DMS 273 (cell line): ENCODE results near the gene CPNE5.
"Not testable (repeated sequence)": the region's sequence is repeated elsewhere in the genome, so short reads cannot be mapped to it uniquely, and the experiment has no call there.

Experiments used
- DNase-seq: peaks from one replicate; lab custom pipeline; 2025; ENCODE audit not compliant: unreplicated experiment; lab: John Stamatoyannopoulos, UW

The CPNE5 gene

DNA sequence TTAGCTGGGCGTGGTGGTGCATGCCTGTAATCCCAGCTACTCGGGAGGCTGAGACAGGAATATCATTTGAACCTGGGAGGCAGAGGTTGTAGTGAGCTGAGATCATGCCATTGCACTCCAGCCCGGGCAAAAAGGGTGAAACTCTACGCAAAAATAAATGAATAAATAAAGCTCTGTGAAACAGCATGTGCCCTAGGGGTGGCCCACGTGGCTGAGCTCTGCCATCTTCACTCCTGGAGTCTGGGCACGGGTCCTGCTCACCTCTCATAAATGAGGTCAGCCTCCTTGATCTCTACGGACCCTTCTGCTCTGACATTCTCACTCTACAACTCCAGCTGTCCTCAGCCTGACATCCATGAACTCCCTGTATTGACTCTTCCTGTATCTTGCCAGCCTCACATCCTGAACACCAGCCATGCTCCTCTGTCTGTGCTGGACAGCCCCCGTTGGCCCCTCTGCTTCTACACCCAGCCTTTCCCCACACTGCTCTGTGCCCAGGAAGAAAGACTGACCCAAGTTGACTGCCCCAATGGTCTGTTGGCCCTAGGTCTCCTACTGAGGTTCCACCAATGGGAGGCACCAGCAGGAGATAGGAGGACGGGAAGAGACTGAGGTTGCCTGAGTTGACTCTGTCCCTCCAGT is 21.9 kb downstream of the CPNE5 start:
- no peak for DNase-seq

GRCh38 chr6:36815962-36816735 is 23.1 kb downstream of the CPNE5 start:
- DNase-seq, result no peak

- DNase-seq, result no peak
Measured at GRCh38 chr6:36814249-36814648, 25.0 kb downstream of the CPNE5 start.

GRCh38 chr6:36813526-36813925 is 25.7 kb downstream of the CPNE5 start:
- no peak for DNase-seq

DNA sequence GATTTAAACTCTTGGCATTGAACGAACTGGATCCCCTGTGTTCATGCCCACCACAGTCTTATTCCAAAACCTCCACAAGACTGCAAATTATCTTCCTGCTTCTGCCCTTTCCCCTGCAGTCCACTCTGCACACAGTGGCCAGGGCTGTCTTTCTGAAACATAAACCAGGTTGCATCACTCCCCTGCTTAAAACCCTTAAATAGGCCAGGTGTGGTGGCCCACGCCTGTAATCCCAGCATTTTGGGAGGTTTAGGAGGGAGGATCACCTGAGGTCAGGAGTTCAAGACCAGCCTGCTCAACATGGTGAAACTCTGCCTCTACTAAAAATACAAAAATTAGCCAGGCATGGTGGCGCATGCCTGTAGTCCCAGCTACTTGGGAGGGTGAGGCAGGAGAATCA is 26.2 kb downstream of the CPNE5 start:
- DNase-seq, result not testable (repeated sequence)

DNA sequence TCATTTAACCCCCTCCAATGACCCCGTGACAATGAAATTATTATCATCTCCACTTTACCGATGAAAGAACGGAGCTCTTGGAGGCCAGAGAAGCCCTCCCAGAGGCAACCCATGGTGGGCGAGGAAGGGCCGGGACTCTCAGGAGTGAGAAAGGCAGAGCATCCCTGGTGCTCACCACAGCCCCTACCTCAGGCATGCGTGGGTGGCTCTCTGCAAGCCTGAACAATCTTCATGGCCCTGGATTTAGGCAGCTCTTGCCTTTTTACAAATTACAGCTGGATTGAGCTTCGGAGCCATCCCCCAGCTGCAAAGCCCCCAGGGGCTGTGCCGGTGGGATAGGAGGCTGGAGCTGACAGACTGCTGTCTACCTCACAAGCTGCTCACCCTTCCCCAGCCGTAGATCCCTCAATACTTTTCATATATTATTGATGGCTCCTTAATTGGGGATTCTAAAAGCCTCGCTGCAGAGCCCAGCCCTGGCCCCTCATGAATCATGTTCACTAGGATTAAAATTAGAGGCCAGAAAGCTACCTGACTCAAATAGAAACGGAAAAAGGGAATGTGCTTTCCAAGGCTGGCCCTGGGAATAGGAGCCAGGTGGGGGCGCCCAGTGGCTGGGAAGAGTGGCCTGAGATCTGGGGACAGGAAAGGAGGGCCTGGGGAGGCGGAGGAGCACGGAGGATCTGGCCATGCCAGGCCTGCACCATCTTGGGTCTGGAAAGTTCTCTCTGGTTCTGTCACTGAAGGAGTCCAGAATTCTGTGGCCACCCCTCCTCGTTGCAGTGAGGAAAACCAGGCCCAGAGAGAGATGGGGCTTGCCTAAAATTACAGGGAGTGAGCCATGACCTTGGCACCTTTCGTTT is 29.1 kb downstream of the CPNE5 start:
- peak; percentile 22 for DNase-seq

DNA sequence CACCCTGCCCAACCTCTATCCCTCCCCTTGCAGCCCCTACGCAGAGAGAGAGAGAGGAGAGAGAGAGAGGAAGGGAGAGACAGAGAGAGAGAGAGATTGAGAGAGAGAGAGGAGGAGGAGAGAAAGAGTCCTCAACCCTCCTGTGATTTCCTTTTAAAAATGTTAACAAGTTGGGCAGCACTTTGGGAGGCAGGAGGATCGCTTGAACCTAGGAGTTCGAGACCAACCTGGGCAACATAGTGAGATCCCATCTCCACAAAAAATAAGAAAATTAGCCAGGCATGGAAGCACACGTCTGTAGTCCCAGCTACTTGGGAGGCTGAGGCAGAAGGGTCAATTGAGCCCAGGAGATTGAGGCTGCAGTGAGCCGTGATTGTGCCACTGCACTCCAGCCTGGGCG is 30.1 kb downstream of the CPNE5 start:
- no peak for DNase-seq

DNA sequence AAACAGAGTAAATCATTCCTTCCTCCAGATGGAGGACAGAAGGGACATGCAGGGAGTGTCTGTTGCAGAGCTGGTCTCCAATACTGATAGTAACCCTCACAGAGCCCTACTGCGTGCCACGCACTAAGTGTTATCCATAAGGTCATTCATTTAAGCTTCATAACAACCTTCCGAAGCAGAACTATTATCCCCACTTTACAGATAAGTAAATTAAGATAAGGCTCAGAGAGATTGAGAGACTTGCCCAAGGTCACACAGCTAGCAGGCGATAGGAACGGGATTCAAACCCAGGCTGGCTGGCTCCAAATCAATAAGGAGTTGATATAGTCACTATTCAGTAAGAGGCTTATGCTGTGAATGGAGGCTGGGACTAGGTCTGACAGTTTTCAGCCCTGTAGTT is 30.6 kb downstream of the CPNE5 start:
- no peak for DNase-seq

DNA sequence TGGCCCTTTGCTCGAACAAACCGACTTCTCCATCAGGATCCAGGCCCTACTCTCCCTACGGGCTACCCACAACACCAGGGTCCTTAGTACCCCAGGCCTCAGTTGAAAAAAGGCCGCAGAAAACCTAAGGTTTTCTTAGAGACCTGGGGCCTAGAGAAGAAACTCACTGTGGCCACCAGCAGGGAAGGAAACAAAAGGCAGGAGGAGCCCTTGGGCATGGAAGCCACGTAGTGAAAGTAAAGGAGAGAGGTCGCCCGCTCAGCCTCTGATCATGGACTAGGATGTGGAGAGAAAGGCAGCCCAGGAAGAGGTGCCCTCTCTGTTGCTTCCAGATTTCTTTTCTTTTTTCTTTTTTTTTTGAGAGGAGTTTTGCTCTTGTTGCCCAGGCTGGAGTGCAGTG is 31.5 kb downstream of the CPNE5 start:
- no peak for DNase-seq

- DNase-seq, result no peak
Measured at GRCh38 chr6:36807143-36807542, 32.1 kb downstream of the CPNE5 start.

GRCh38 chr6:36805917-36806316 is 33.3 kb downstream of the CPNE5 start:
- DNase-seq, result no peak

DNA sequence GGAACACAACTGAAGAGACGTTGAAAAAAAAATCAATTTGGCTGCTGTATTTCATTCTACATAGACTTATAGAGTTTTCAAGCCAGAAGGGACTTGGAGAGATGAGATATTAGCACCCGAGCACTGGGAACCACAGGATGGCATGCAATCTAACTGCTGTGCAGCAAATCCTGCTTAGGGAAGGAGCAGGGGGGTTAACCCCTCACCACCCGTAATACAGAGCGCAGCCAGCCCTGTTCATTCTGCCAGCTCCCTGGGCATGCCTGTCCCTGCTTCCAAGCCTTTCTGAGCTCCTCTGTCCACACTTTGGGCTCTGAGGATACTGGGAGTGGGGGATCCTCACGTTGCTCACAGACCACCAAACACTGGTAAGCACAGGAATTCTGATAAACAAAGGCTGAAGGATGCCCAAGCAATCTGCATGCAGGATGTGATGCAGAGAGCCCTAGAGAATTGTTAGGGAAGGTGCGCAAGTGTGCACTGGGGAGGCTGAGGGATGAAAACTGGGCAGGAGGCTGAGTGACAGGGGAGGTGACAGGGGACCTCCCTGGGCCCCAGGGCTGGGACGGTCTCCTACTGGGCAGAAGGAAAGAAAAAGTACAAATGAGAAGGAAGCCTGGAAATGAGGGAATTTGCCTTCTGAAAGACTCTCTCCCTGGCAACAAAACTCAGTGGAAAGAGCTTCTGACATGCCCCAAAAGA is 34.0 kb downstream of the CPNE5 start:
- no peak for DNase-seq

DNA sequence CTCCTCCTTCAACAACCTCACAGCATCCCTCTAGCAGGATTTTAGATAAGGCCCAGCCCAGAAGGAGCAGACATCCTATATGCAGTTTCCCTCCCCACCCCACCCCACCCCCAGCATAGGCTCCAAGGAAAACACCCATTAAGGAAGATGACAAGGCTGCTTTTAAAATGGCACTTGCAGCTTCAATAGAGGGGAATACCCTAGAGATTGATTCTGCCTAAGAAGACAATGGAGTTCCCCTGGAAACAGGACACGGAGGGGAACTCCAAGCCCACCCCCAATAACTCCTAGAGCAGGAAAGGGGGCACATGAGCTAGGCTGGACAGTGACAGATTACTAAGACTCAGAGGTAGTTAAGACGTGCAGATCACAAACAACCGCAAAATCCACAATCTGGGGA is 34.7 kb downstream of the CPNE5 start:
- no peak for DNase-seq

GRCh38 chr6:36803908-36804307 is 35.3 kb downstream of the CPNE5 start:
- no peak for DNase-seq

DNA sequence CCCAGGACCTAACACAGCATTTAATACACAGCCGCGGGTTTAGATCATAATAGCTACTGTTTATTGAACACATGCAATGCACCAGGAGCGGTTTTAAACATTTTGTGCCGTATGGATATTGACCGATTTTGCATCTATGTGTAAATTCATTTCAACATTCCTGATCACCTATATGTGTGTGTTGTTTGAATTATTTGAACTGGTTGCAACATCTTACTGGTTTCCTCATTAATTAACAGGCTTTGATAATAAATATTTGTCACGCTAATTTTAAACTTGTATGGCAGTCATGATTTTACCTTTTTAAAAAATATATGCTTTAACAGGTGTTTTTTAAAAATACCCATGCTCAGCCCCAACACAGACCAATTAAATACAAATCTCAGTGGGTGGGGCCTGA is 35.8 kb downstream of the CPNE5 start:
- no peak for DNase-seq

DNA sequence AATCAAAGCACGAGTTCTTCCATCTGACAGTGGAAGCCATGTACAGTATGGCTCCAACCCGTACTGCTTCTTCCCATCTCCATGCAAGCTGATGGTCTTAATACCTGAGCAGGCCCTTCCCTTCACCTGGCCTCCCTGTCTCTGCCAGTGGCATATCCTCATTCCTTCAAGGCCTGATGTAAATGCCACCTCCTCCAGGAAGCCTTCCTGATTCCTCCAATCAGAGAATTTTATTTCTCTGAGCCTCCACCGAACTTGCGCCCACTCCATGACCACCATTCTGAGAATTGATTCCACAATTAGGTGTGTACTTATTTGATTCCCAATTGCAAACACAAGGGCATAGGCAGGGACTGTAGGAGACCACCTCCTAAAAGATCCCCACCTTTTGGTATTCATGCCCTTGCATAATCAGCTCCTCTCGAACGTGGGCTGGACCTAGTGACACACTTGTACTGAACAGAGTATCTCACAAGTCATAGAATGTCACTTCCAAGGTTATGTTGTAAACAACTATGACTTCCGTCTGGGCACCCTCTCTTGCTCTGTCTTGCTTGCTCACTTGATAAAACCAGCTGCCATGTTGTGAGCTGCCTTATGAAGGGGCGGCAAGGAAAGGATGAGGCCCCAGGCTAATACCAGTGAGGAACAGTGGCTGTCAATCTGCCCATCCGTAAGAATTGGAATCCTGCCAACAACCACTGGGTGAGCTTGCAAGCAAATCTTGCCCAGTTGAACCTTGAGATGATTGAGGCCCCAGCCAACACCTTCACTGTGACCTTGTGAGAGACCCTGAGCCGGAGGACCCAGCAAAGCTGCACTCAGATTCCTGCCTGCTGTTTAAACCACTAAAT is 38.8 kb downstream of the CPNE5 start:
- peak; percentile 32 for DNase-seq

DNA sequence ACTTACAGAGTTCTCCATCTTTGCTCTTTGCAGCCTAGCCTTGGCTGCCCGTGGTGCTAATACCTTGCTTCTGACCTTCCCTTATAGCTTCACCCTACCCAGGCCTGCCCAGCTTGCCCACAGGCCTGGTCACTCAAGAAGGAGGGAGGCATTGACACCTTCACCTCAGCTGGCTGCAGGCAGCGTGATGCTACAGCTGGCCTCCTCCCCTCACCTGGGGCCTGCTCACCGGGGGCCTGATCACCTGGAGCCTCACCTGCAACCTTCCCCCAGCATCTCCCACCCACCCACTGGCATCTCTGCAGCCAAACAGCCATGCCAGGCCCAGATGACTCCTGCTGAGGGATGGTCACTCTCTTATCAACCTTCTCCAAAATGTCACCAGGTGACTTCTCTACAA is 40.4 kb downstream of the CPNE5 start:
- DNase-seq, result no peak

- DNase-seq, result no peak
Measured at GRCh38 chr6:36797653-36798052, 41.6 kb downstream of the CPNE5 start.

DNA sequence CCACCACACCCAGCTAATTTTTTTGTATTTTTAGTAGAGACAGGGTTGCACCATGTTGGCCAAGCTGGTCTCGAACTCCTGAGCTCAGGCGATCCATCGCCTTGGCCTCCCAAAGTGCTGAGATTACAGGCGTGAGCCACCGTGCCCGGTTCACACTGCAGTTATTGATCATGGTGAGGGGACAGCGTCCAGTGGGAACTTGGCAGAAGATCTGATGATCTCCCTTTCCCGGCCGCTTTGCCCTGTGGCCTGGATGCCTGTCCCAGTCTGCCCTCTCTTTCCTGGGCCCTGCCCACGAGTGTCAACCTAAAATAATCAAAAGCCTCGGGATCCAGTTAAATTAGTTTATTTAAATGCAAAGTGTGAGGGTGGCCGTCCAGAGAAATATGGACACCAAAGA is 42.2 kb downstream of the CPNE5 start:
- no peak for DNase-seq

DNA sequence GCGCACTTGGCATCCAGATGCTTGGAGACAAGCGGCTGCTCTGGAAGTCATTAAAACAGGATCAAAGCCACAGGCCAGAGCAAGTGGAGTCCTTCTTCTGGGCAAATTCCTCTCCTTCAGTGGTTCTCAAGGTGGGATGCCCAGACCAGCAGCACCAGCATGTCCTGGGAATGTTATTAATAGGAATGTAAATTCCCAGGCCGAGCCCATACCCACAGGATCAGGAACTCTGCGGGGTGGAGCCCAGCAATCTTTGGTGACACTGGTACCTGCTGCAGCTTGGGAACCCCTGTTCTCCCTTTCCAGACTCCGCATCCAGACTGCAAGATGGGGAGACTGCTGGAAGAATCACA is 44.6 kb downstream of the CPNE5 start:
- no peak for DNase-seq
